Measurements from ENCODE around the gene ICA1. TPM values are rescaled to one million over a fixed set of nuclear protein-coding genes. Genes with fewer than 3 reads are reported as not detected.

Gene ICA1
- total and polyA plus RNA-seq, 4 experiments from 2014 or later: 1.2 to 7.4 (median 2.4) TPM

DNA sequence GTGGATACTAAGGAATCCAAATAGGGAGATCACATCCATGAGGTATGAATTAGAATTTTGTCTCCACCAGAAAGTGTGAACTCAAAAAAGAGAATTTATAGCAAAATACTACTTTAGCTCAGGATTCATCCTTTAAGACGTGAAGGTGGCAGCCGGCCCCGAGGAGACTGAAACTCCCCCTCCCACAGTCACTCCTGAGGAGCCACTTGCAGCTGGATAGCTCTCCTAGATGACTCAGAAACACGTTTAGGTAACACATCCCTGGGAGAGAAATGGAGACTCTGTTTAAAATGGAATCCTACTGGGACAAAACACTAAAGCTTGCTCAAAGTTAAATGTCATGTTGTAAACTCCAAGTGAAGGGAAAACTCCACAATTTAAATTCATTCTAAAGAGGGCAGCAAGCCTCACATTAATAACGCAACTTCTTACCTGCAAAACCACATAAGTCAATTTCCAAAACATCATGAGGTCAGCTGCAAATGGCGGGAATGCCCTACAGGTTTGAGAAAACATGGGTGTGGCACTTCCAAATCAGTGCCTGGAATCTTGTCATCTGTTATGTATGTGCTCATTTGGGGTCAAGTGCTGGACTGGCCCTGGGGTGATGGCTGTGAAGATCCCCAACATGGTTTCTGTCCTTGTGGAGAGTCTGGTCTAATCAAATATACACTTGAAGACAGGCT lies 46.2 kb downstream of the ICA1 start:
- Histone ChIP-seq H3K4me1 (ENCODE audit: insufficient read depth, low read length) (no peaks in the 10 kb centered on the region), H3K4me3 (ENCODE audit: low read length in 2 of 2) (no peak overlapping the region), H3K9me3 (ENCODE audit: control insufficient read depth in 1 of 2, low read length in 2 of 2) (no peaks in the 10 kb centered on the region), H3K36me3 (ENCODE audit: insufficient read depth, low read length) (no peaks in the 10 kb centered on the region), H3K27ac (ENCODE audit: low read depth, low read length) (no peak overlapping the region), H3K27me3 (ENCODE audit: insufficient read depth, low read length) (no peaks in the 10 kb centered on the region)
- CTCF ChIA-PET (ENCODE audit: partially characterized antibody): interaction anchor here (1.0 to 8.2 kb wide), 10 partner anchors 8 to 1110 kb away, joined by 3 to 65 read pairs (median 7); no protein-coding TSS in a partner anchor
- Mint-ChIP-seq H3K36me3 (no peaks in the 10 kb centered on the region), H3K27me3 (no peaks in the 10 kb centered on the region), H3K27ac (no peak overlapping the region), H3K4me1 (peaks cover 0 to 4% (median 2%) of the 10 kb centered on the region in 4 donors), H3K9me3 (no peaks in the 10 kb centered on the region), H3K4me3 (no peak overlapping the region)
- POLR2A ChIA-PET (ENCODE audit: partially characterized antibody): interaction anchor here (1.3 kb wide), 1 partner anchor 575 kb away, joined by 4 read pairs; the partner anchor contains the start of gene UMAD1
- no peak for DNase-seq
- intact Hi-C loops (cut with micrococcal nuclease): loop anchor here (2.0 to 5.0 kb wide), 3 partner anchors 82 to 791 kb away; no protein-coding TSS in a partner anchor

DNA sequence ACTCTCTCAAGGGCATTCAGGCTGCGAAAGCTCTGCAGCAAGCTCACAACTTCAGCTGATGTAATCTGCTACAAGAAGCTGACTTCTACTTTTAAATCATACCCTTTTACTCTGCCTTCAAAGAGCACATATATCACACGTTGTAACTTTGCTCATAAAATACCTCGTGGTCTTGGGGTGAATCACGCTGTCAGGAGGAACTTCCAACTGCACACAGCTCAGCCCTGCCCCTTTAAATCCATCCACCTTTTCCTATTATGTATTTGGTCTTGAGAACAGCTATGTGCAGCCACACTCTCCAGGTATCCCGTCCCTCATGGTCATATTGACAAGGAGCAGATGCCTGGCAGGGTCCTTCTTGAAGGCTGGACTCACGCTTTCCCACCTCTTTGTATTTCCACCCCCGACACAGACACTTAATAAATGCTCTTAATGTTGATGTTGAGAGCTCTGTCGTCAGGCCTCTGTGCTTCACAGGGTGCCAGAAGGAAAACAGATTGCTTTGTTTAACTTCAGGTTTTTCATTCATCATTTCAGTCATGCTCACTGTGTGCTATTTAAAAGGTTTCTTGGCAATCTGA lies 47.6 kb downstream of the ICA1 start:
- H3K36me3 ChIP-seq (ENCODE audit: insufficient read depth, low read length): no peaks in the 10 kb centered on the region
- intact Hi-C loops (cut with micrococcal nuclease): no loop called here
- H3K27me3 Mint-ChIP-seq: no peaks in the 10 kb centered on the region
- no peak overlapping the region for H3K4me3 ChIP-seq (ENCODE audit: low read length in 2 of 2)
- H3K4me1 Mint-ChIP-seq: peaks cover 0 to 4% (median 2%) of the 10 kb centered on the region in 4 donors
- ChIA-PET POLR2A (ENCODE audit: partially characterized antibody) (interaction anchor here (1.3 kb wide), 1 partner anchor 574 kb away, joined by 4 read pairs; the partner anchor contains the start of gene UMAD1), CTCF (ENCODE audit: partially characterized antibody) (interaction anchor here (1.2 to 8.2 kb wide), 8 partner anchors 23 to 1111 kb away, joined by 3 to 65 read pairs (median 6); no protein-coding TSS in a partner anchor)
- no peaks in the 10 kb centered on the region for H3K4me1 ChIP-seq (ENCODE audit: insufficient read depth, low read length)
- H3K9me3 Mint-ChIP-seq: no peaks in the 10 kb centered on the region
- H3K27ac ChIP-seq (ENCODE audit: low read depth, low read length): no peak overlapping the region
- peak overlapping the region in 1 of 7 donors; percentile 55 for H3K27ac Mint-ChIP-seq
- H3K27me3 ChIP-seq (ENCODE audit: insufficient read depth, low read length): no peaks in the 10 kb centered on the region
- DNase-seq: no peak
- no peaks in the 10 kb centered on the region for H3K9me3 ChIP-seq (ENCODE audit: control insufficient read depth in 1 of 2, low read length in 2 of 2)
- H3K36me3 Mint-ChIP-seq: no peaks in the 10 kb centered on the region
- H3K4me3 Mint-ChIP-seq: no peak overlapping the region

DNA sequence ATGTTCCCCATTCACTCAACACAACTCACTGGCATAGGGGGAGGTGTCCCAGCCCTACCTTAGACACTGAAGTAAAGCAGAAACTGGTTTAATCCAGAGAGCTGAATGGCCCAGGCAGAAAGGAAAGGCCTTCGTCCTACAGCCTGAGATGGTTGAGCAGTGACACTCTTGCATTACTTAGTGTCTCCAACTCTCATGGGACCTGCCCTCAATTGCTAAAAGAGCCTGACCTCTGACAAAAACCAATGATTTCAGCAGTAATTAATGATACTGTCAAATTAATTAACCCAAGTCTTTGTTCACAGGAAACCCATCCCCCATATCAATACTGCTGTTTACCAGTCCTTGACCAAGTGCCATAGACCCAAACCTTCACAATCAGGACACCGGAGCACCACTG lies 48.6 kb downstream of the ICA1 start:
- CTCF ChIA-PET (ENCODE audit: partially characterized antibody): interaction anchor here (1.3 to 8.2 kb wide), 4 partner anchors 532 to 1110 kb away, joined by 4 to 65 read pairs (median 30); no protein-coding TSS in a partner anchor
- intact Hi-C loops (cut with micrococcal nuclease): no loop called here
- Histone ChIP-seq H3K4me1 (ENCODE audit: insufficient read depth, low read length) (no peaks in the 10 kb centered on the region), H3K9me3 (ENCODE audit: control insufficient read depth in 1 of 2, low read length in 2 of 2) (no peaks in the 10 kb centered on the region), H3K4me3 (ENCODE audit: low read length in 2 of 2) (no peak overlapping the region), H3K27me3 (ENCODE audit: insufficient read depth, low read length) (no peaks in the 10 kb centered on the region), H3K27ac (ENCODE audit: low read depth, low read length) (no peak overlapping the region), H3K36me3 (ENCODE audit: insufficient read depth, low read length) (no peaks in the 10 kb centered on the region)
- Mint-ChIP-seq H3K27ac (no peak overlapping the region), H3K9me3 (no peaks in the 10 kb centered on the region), H3K4me1 (peaks cover 0 to 4% (median 2%) of the 10 kb centered on the region in 4 donors), H3K4me3 (no peak overlapping the region), H3K36me3 (no peaks in the 10 kb centered on the region), H3K27me3 (no peaks in the 10 kb centered on the region)
- POLR2A ChIA-PET (ENCODE audit: partially characterized antibody): no interaction called here
- no peak for DNase-seq

DNA sequence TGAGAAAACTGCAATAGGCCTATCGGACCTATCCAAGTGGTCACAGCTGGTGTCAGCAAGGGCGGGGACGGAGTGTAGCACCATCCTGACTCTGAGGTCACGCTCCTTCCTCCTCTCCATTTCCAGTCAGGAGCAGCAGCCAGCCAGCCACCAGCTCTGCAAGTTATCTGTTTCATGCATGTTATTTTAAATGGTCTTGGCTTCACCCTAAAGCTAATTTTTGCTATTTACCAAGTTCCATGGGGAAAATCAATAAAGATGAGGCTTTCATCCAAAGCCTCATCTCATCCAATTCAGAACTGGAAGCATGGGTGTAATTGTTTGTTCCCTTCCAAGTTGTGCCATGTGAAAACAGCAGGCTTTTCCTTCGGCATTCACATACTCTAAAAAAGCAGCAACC lies 49.3 kb downstream of the ICA1 start:
- Histone ChIP-seq H3K4me3 (ENCODE audit: low read length in 2 of 2) (no peak overlapping the region), H3K27ac (ENCODE audit: low read depth, low read length) (no peak overlapping the region), H3K27me3 (ENCODE audit: insufficient read depth, low read length) (no peaks in the 10 kb centered on the region), H3K4me1 (ENCODE audit: insufficient read depth, low read length) (no peaks in the 10 kb centered on the region), H3K9me3 (ENCODE audit: control insufficient read depth in 1 of 2, low read length in 2 of 2) (no peaks in the 10 kb centered on the region), H3K36me3 (ENCODE audit: insufficient read depth, low read length) (no peaks in the 10 kb centered on the region)
- H3K27ac Mint-ChIP-seq: no peak overlapping the region
- H3K4me3 Mint-ChIP-seq: no peak overlapping the region
- ChIA-PET CTCF (ENCODE audit: partially characterized antibody) (interaction anchor here (0.9 to 1.1 kb wide), 2 partner anchors 83 to 617 kb away, joined by 3 to 5 read pairs; no protein-coding TSS in a partner anchor), POLR2A (ENCODE audit: partially characterized antibody) (interaction anchor here (0.6 kb wide), 1 partner anchor 104 kb away, joined by 5 read pairs; no protein-coding TSS in a partner anchor)
- no peaks in the 10 kb centered on the region for H3K9me3 Mint-ChIP-seq
- no peaks in the 10 kb centered on the region for H3K27me3 Mint-ChIP-seq
- DNase-seq: no peak
- intact Hi-C loops (cut with micrococcal nuclease): no loop called here
- H3K4me1 Mint-ChIP-seq: peaks cover 0 to 4% (median 2%) of the 10 kb centered on the region in 4 donors
- H3K36me3 Mint-ChIP-seq: no peaks in the 10 kb centered on the region

DNA sequence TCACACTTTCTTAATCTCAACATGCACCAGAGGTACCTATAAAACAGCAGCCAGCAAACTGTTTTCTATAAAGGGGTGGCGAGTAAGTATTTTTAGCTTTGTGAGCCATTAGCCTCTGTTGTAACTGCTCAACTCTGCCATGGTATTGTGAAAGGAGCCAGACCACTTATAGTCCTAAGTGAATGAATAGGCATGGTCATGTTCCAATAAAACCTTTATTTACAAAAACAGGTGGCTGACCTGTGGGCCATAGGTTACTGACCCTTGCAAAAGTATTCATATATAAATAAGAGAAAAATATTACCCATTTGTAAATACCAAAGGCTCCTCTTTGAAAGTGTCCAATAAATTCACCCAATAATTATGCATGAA lies 50.3 kb downstream of the ICA1 start:
- ChIA-PET CTCF (ENCODE audit: partially characterized antibody) (interaction anchor here (0.9 to 1.1 kb wide), 2 partner anchors 84 to 616 kb away, joined by 3 to 5 read pairs; no protein-coding TSS in a partner anchor), POLR2A (ENCODE audit: partially characterized antibody) (no interaction called here)
- H3K36me3 ChIP-seq (ENCODE audit: insufficient read depth, low read length): no peaks in the 10 kb centered on the region
- no peaks in the 10 kb centered on the region for H3K4me1 ChIP-seq (ENCODE audit: insufficient read depth, low read length)
- intact Hi-C loops (cut with micrococcal nuclease): no loop called here
- H3K27ac ChIP-seq (ENCODE audit: low read depth, low read length): no peak overlapping the region
- no peaks in the 10 kb centered on the region for H3K9me3 Mint-ChIP-seq
- no peaks in the 10 kb centered on the region for H3K36me3 Mint-ChIP-seq
- H3K4me1 Mint-ChIP-seq: no peaks in the 10 kb centered on the region
- H3K27me3 Mint-ChIP-seq: no peaks in the 10 kb centered on the region
- no peak overlapping the region for H3K4me3 Mint-ChIP-seq
- H3K4me3 ChIP-seq (ENCODE audit: low read length in 2 of 2): no peak overlapping the region
- no peaks in the 10 kb centered on the region for H3K9me3 ChIP-seq (ENCODE audit: control insufficient read depth in 1 of 2, low read length in 2 of 2)
- no peaks in the 10 kb centered on the region for H3K27me3 ChIP-seq (ENCODE audit: insufficient read depth, low read length)
- DNase-seq: no peak
- H3K27ac Mint-ChIP-seq: peak overlapping the region in 1 of 7 donors; percentile 54

DNA sequence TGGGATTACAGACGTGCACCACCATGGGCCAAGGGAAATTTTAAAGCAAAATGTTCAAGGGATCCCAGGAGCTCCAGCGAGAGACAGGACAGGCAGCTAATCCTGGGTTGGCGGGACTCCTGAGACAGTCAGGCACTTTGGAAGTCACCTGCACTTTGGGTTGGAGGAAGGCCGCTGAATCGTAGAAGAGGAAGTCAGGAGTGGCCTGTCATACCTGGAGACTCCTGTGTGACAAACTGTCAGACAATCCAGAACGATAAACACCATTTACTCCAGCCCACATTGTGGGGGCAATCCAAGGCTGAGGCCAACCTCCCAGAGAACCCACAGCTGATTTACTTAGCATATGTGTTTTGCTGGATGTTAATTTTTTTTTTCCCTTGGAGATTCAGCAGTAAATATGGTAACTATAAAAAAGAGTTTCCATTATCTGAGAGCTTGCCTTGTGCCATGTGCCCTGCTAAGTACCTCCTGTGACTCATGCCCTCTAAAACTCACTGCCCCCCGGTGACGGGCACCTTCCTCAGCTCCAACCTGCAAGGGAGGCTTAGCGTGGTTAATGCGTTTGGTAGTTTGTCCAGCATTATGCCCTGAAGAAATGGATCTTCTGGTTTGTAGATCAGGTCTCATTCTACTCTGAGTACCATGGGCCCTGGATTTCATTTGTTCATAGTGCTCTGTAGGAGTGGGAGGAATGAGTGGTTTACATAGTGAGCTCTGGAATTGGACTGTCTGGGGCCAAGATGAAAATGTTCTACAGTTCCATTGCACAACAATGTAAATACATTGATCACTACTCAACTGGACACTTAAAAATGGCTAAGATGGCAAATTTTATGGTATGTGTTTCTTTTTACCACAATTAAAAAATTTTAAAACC lies 50.9 kb downstream of the ICA1 start:
- Histone ChIP-seq H3K27ac (ENCODE audit: low read depth, low read length) (no peak overlapping the region), H3K36me3 (ENCODE audit: insufficient read depth, low read length) (no peaks in the 10 kb centered on the region), H3K9me3 (ENCODE audit: control insufficient read depth in 1 of 2, low read length in 2 of 2) (no peaks in the 10 kb centered on the region), H3K4me3 (ENCODE audit: low read length in 2 of 2) (no peak overlapping the region), H3K4me1 (ENCODE audit: insufficient read depth, low read length) (no peaks in the 10 kb centered on the region), H3K27me3 (ENCODE audit: insufficient read depth, low read length) (no peaks in the 10 kb centered on the region)
- H3K36me3 Mint-ChIP-seq: no peaks in the 10 kb centered on the region
- no peaks in the 10 kb centered on the region for H3K4me1 Mint-ChIP-seq
- ChIA-PET CTCF (ENCODE audit: partially characterized antibody) (interaction anchor here (1.1 to 1.3 kb wide), 2 partner anchors 12 to 452 kb away, joined by 3 to 4 read pairs; no protein-coding TSS in a partner anchor), POLR2A (ENCODE audit: partially characterized antibody) (no interaction called here)
- intact Hi-C loops (cut with micrococcal nuclease): no loop called here
- H3K9me3 Mint-ChIP-seq: no peaks in the 10 kb centered on the region
- no peak for DNase-seq
- H3K4me3 Mint-ChIP-seq: no peak overlapping the region
- H3K27me3 Mint-ChIP-seq: no peaks in the 10 kb centered on the region
- H3K27ac Mint-ChIP-seq: no peak overlapping the region

All from CD4-positive, alpha-beta memory T cell (primary cell).